GM23338 (cell line): ENCODE measurements around the gene SIM1. TPM values are rescaled to one million over a fixed set of nuclear protein-coding genes. Genes with fewer than 3 reads are reported as not detected.

Source experiments
- ATAC-seq: fragments of 200-7000 bp; cut with Tn5 transposase; 3 replicates; pipeline ENCODE4 v1.9.1; 2020
- DNase-seq: peaks from one replicate; pipeline ENCODE4 v3.0.0-alpha.2; 2015; ENCODE audit warnings: low spot score
- H2AFZ ChIP-seq: fragments of 200-600 bp; sonication (generic); 2 replicates; pipeline ENCODE4 v1.8.0; 2016; ENCODE audit warnings: antibody characterized with exemption, mild to moderate bottlenecking, moderate library complexity
- H3F3A ChIP-seq: fragments of 200-600 bp; sonication (generic); replicated peaks from 2 replicates; pipeline ENCODE4 v1.8.0; 2017; ENCODE audit warnings: antibody characterized with exemption, mixed run types, low read depth
- H3K27ac ChIP-seq: fragments of 200-600 bp; sonication (generic); 2 replicates; pipeline ENCODE4 v1.6.1; 2016; ENCODE audit warnings: low read depth
- H3K27me3 ChIP-seq: fragments of 200-600 bp; sonication (generic); 2 replicates; pipeline ENCODE4 v1.8.0; 2016; ENCODE audit warnings: mild to moderate bottlenecking, mixed run types, moderate library complexity; ENCODE audit not compliant: insufficient read depth
- H3K36me3 ChIP-seq: fragments of 200-600 bp; sonication (generic); 2 replicates; pipeline ENCODE4 v1.8.0; 2016; ENCODE audit warnings: mild to moderate bottlenecking; ENCODE audit not compliant: insufficient read depth
- H3K4me1 ChIP-seq: fragments of 200-600 bp; sonication (generic); 2 replicates; pipeline ENCODE4 v1.8.0; 2016; ENCODE audit warnings: mild to moderate bottlenecking, moderate library complexity; ENCODE audit not compliant: insufficient read depth
- H3K4me2 ChIP-seq: fragments of 200-600 bp; sonication (generic); 2 replicates; pipeline ENCODE4 v1.7.1; 2017; ENCODE audit warnings: mixed run types
- H3K4me3 ChIP-seq: fragments of 200-600 bp; sonication (generic); 2 replicates; pipeline ENCODE4 v1.6.1; 2016; ENCODE audit warnings: mixed run types
- H3K79me2 ChIP-seq: fragments of 200-600 bp; sonication (generic); replicated peaks from 2 replicates; pipeline ENCODE4 v1.8.0; 2017; ENCODE audit warnings: mild to moderate bottlenecking; ENCODE audit not compliant: insufficient read depth
- H3K9me2 ChIP-seq: fragments of 200-600 bp; sonication (generic); 2 replicates; pipeline ENCODE4 v1.8.0; 2017; ENCODE audit not compliant: insufficient read depth
- H4K20me1 ChIP-seq: fragments of 200-600 bp; sonication (generic); replicated peaks from 2 replicates; pipeline ENCODE4 v1.8.0; 2017; ENCODE audit warnings: mild to moderate bottlenecking; ENCODE audit not compliant: insufficient read depth
- H3K27ac Mint-ChIP-seq: 2 replicates; pipeline ENCODE4 v1.8.0; 2020; ENCODE audit warnings: inconsistent platforms, mild to moderate bottlenecking, moderate library complexity, mixed read lengths
- H3K27me3 Mint-ChIP-seq: 3 replicates; pipeline ENCODE4 v1.8.0; 2022; ENCODE audit warnings: low read depth, mild to moderate bottlenecking, moderate library complexity, mixed read lengths, inconsistent platforms; ENCODE audit not compliant: insufficient read depth, poor library complexity
- H3K36me3 Mint-ChIP-seq: 3 replicates; pipeline ENCODE4 v1.8.0; 2021; ENCODE audit warnings: low read depth, mild to moderate bottlenecking, inconsistent platforms, moderate library complexity, mixed read lengths
- H3K4me1 Mint-ChIP-seq: 3 replicates; pipeline ENCODE4 v1.8.0; 2020; ENCODE audit warnings: mild to moderate bottlenecking, inconsistent platforms, mixed read lengths
- H3K4me3 Mint-ChIP-seq: 3 replicates; pipeline ENCODE4 v1.8.0; 2021; ENCODE audit warnings: moderate library complexity, mild to moderate bottlenecking, inconsistent platforms, mixed read lengths
- H3K9me3 Mint-ChIP-seq: 3 replicates; pipeline ENCODE4 v1.8.0; 2020; ENCODE audit warnings: moderate library complexity, mild to moderate bottlenecking, inconsistent platforms, mixed read lengths
- CTCF ChIP-seq, 2 experiments: fragments of 200-600 bp in 1 of 2; sonication (generic) in 1 of 2; conservative IDR thresholded peaks; 2 replicates each; pipeline versions ENCODE4 v1.5.1 to v1.6.1; 2016 to 2017; ENCODE audit warnings: antibody characterized with exemption in 2 of 2, low read depth in 2 of 2, mild to moderate bottlenecking in 2 of 2, moderate library complexity in 1 of 2
- ETS1 ChIP-seq: IDR thresholded peaks from 2 replicates; pipeline ENCODE4 v1.6.1; 2016; ENCODE audit warnings: antibody characterized with exemption
- EZH2 ChIP-seq: fragments of 200-600 bp; sonication (generic); IDR thresholded peaks from one replicate; pipeline ENCODE4 v1.8.0; 2017; ENCODE audit warnings: antibody characterized with exemption, mild to moderate bottlenecking, low read depth; ENCODE audit not compliant: unreplicated experiment
- EZH2phosphoT487 ChIP-seq: fragments of 200-600 bp; sonication (generic); IDR thresholded peaks from one replicate; pipeline ENCODE4 v1.8.1; 2018; ENCODE audit warnings: antibody characterized with exemption; ENCODE audit not compliant: unreplicated experiment
- NANOG ChIP-seq: IDR thresholded peaks from 2 replicates; pipeline ENCODE4 v1.6.1; 2016; ENCODE audit warnings: antibody characterized with exemption, borderline replicate concordance
- POLR2AphosphoS5 ChIP-seq: IDR thresholded peaks from 2 replicates; pipeline ENCODE4 v1.6.1; 2016; ENCODE audit warnings: antibody characterized with exemption, low read depth
- polyA plus RNA-seq: library from polyadenylated mRNA; unstranded; fragments of >200 nt; fragmentation: Nextera tagmentation; extraction: Ambion mirVana; gene quantifications from 2 replicates; pipeline ENCODE4 v1.2.1, GENCODE V29; 2016
- total RNA-seq: library from RNA; depleted of rRNA; stranded (reverse); fragments of >200 nt; shearing (Covaris generic); gene quantifications from 2 replicates; pipeline ENCODE4 v1.2.3, GENCODE V29; 2014

Gene SIM1
- total and polyA plus RNA-seq, 2 experiments from 2014 or later = 0.42 to 0.49 TPM

GRCh38 chr6:100447900-100448748 is 16.6 kb downstream of the SIM1 start:
- DNase-seq (peak; percentile 40), ATAC-seq (no peak)
- Histone ChIP-seq H3K4me3 (peak overlapping the region; percentile 44), H2AFZ (peak overlapping the region; percentile 78; the same call in 1 of the 2 replicates), H3K27ac (no peak overlapping the region), H3K79me2 (no peaks in the 10 kb centered on the region), H4K20me1 (peaks cover 4% of the 10 kb centered on the region; the same call in 1 of the 2 replicates), H3K4me1 (peaks cover 10% of the 10 kb centered on the region), H3K27me3 (peaks cover 100% of the 10 kb centered on the region), H3K4me2 (peak overlapping the region; percentile 67), H3K36me3 (no peaks in the 10 kb centered on the region), H3F3A (no peaks in the 10 kb centered on the region; the same call in 1 of the 2 replicates), H3K9me2 (no peaks in the 10 kb centered on the region)
- Mint-ChIP-seq H3K27ac (no peak overlapping the region), H3K36me3 (no peaks in the 10 kb centered on the region), H3K4me3 (no peak overlapping the region), H3K27me3 (peaks cover 11% of the 10 kb centered on the region), H3K4me1 (peaks cover 4% of the 10 kb centered on the region; the same call in 2 of the 3 replicates), H3K9me3 (no peaks in the 10 kb centered on the region)
- peak; percentile 74 for TF ChIP-seq EZH2
- TF ChIP-seq POLR2AphosphoS5 = no peak

GRCh38 chr6:100447081-100447899 is 17.4 kb downstream of the SIM1 start:
- Histone ChIP-seq H3K9me2 (no peaks in the 10 kb centered on the region), H2AFZ (peak overlapping the region; percentile 78), H3K4me2 (peak overlapping the region; percentile 67), H4K20me1 (peaks cover 4% of the 10 kb centered on the region; the same call in 1 of the 2 replicates), H3F3A (no peaks in the 10 kb centered on the region; the same call in 1 of the 2 replicates), H3K27ac (no peak overlapping the region), H3K27me3 (peaks cover 94% of the 10 kb centered on the region), H3K36me3 (no peaks in the 10 kb centered on the region), H3K79me2 (no peaks in the 10 kb centered on the region), H3K4me3 (peak overlapping the region; percentile 44), H3K4me1 (peaks cover 10% of the 10 kb centered on the region)
- ATAC-seq (peak; percentile 41), DNase-seq (peak; percentile 27)
- Mint-ChIP-seq H3K4me3 (no peak overlapping the region), H3K4me1 (peaks cover 2% of the 10 kb centered on the region; the same call in 2 of the 3 replicates), H3K36me3 (no peaks in the 10 kb centered on the region), H3K27me3 (peaks cover 11% of the 10 kb centered on the region), H3K9me3 (no peaks in the 10 kb centered on the region), H3K27ac (no peak overlapping the region)
- TF ChIP-seq NANOG (no peak), EZH2 (peak; percentile 84)

GRCh38 chr6:100446115-100447080 is 18.3 kb downstream of the SIM1 start:
- H3K4me3 Mint-ChIP-seq = no peak overlapping the region
- ATAC-seq = peak; percentile 81

More at GRCh38 chr6:100446115-100447080, 18.3 kb downstream of the SIM1 start:
- Histone ChIP-seq H3K9me2 (no peaks in the 10 kb centered on the region), H3F3A (no peaks in the 10 kb centered on the region; the same call in 1 of the 2 replicates), H3K27ac (no peak overlapping the region), H2AFZ (peak overlapping the region; percentile 78), H3K4me1 (peaks cover 10% of the 10 kb centered on the region), H3K4me3 (peak overlapping the region; percentile 44), H3K36me3 (no peaks in the 10 kb centered on the region), H3K4me2 (peak overlapping the region; percentile 67), H3K79me2 (no peaks in the 10 kb centered on the region), H3K27me3 (peaks cover 85% of the 10 kb centered on the region), H4K20me1 (peaks cover 4% of the 10 kb centered on the region; the same call in 1 of the 2 replicates)
- Mint-ChIP-seq H3K4me1 (peaks cover 2% of the 10 kb centered on the region; the same call in 2 of the 3 replicates), H3K36me3 (no peaks in the 10 kb centered on the region), H3K27ac (no peak overlapping the region), H3K9me3 (no peaks in the 10 kb centered on the region), H3K27me3 (peaks cover 11% of the 10 kb centered on the region)
- peak; percentile 65 for DNase-seq
- TF ChIP-seq CTCF (conservative IDR thresholded peaks at IDR 0.05; ENCODE audit: low read depth in 2 of 2) (0 out of 4 replicates have a peak, but pooled peaks of 1 of the 2 experiments have one; percentile 5), EZH2phosphoT487 (peak; percentile 35), ETS1 (no peak), EZH2 (peak; percentile 94)
